Femur (tissue), 1 donor: ENCODE data around the gene GAS7.

ENCODE experiments used
- DNase-seq: peaks from one replicate; pipeline ENCODE4 v3.0.0-alpha.2; 2017

The GAS7 gene

GRCh38 chr17:10198509-10199249 lies at the start of gene GAS7:
GAS7 (minus strand) TSS chr17:10198606.
- DNase-seq = peak; percentile 87

- DNase-seq = no peak
Measured at GRCh38 chr17:10247810-10248209, 49.4 kb upstream of the GAS7 start.

- peak; percentile 71 for DNase-seq
Measured at GRCh38 chr17:10243883-10244844, 45.8 kb upstream of the GAS7 start.

GRCh38 chr17:10241781-10242180 lies 43.4 kb upstream of the GAS7 start:
- no peak for DNase-seq

GRCh38 chr17:10238661-10239060 lies 40.3 kb upstream of the GAS7 start:
- no peak for DNase-seq

- no peak for DNase-seq
Measured at GRCh38 chr17:10234033-10234432, 35.6 kb upstream of the GAS7 start.

GRCh38 chr17:10233161-10233560 lies 34.8 kb upstream of the GAS7 start:
- DNase-seq = no peak

GRCh38 chr17:10229181-10229580 lies 30.8 kb upstream of the GAS7 start:
- no peak for DNase-seq

GRCh38 chr17:10226930-10227695 lies 28.7 kb upstream of the GAS7 start:
- peak; percentile 37 for DNase-seq

- DNase-seq = no peak
Measured at GRCh38 chr17:10224582-10225195, 26.3 kb upstream of the GAS7 start.

GRCh38 chr17:10219193-10219592 lies 20.8 kb upstream of the GAS7 start:
- no peak for DNase-seq

GRCh38 chr17:10217916-10218315 lies 19.5 kb upstream of the GAS7 start:
- DNase-seq = no peak

- DNase-seq = no peak
Measured at GRCh38 chr17:10216213-10216938, 18.0 kb upstream of the GAS7 start.

- DNase-seq = no peak
Measured at GRCh38 chr17:10215286-10215685, 16.9 kb upstream of the GAS7 start.

GRCh38 chr17:10211666-10212065 lies 13.3 kb upstream of the GAS7 start:
- DNase-seq = no peak

- DNase-seq = peak; percentile 71
Measured at GRCh38 chr17:10210151-10210574, 11.8 kb upstream of the GAS7 start.

GRCh38 chr17:10208604-10209193 lies 10.3 kb upstream of the GAS7 start:
- DNase-seq = no peak

- DNase-seq = no peak
Measured at GRCh38 chr17:10207153-10207552, 8.7 kb upstream of the GAS7 start.

GRCh38 chr17:10205549-10206185 lies 7.3 kb upstream of the GAS7 start:
- no peak for DNase-seq

- no peak for DNase-seq
Measured at GRCh38 chr17:10201680-10202079, 3.3 kb upstream of the GAS7 start.

GRCh38 chr17:10200645-10201044 lies 2.2 kb upstream of the GAS7 start:
- no peak for DNase-seq
